GM21367 (cell line): ENCODE measurements around the gene KLHL30.
"Not testable (repeated sequence)": the region's sequence is repeated elsewhere in the genome, so short reads cannot be mapped to it uniquely, and the experiment has no call there.

Experiments
- ATAC-seq: cut with Tn5 transposase; IDR thresholded peaks from one replicate; pipeline ENCODE4 v1.9.1; 2021; ENCODE audit not compliant: unreplicated experiment

The KLHL30 gene

GRCh38 chr2:238160206-238161129 lies 22.0 kb downstream of the KLHL30 start:
- no peak for ATAC-seq

GRCh38 chr2:238161291-238162051 lies 23.0 kb downstream of the KLHL30 start:
- ATAC-seq = no peak

GRCh38 chr2:238162251-238162845 lies 23.9 kb downstream of the KLHL30 start:
- ATAC-seq = no peak

GRCh38 chr2:238162846-238163441 lies 24.5 kb downstream of the KLHL30 start:
- ATAC-seq = no peak

GRCh38 chr2:238163481-238164198 lies 25.2 kb downstream of the KLHL30 start:
- ATAC-seq = no peak

- no peak for ATAC-seq
Observed at GRCh38 chr2:238164906-238165287, 26.4 kb downstream of the KLHL30 start.

- ATAC-seq = no peak
Observed at GRCh38 chr2:238165288-238165921, 26.9 kb downstream of the KLHL30 start.

- no peak for ATAC-seq
Observed at GRCh38 chr2:238166391-238167343, 28.2 kb downstream of the KLHL30 start.

- no peak for ATAC-seq
Observed at GRCh38 chr2:238167344-238167715, 28.9 kb downstream of the KLHL30 start.

GRCh38 chr2:238167761-238168160 lies 29.3 kb downstream of the KLHL30 start:
- no peak for ATAC-seq

- no peak for ATAC-seq
Observed at GRCh38 chr2:238168196-238169047, 30.0 kb downstream of the KLHL30 start.

GRCh38 chr2:238169048-238169707 lies 30.7 kb downstream of the KLHL30 start:
- ATAC-seq = no peak

GRCh38 chr2:238169708-238170251 lies 31.3 kb downstream of the KLHL30 start:
- no peak for ATAC-seq

- no peak for ATAC-seq
Observed at GRCh38 chr2:238170386-238171071, 32.1 kb downstream of the KLHL30 start.

GRCh38 chr2:238171072-238171431 lies 32.6 kb downstream of the KLHL30 start:
- not testable (repeated sequence) for ATAC-seq

- ATAC-seq = no peak
Observed at GRCh38 chr2:238171575-238172187, 33.2 kb downstream of the KLHL30 start.
